ENCODE data around the gene NYAP1. TPM values are rescaled to one million over a fixed set of nuclear protein-coding genes. Genes with fewer than 3 reads are reported as not detected.

Gene NYAP1
- total RNA-seq, 1 donor from 2014 or later: 1.2 TPM

GRCh38 chr7:100465702-100466311 lies 17.9 kb upstream of the NYAP1 start:
- Histone ChIP-seq H3K27ac (no peak overlapping the region), H3K27me3 (no peaks in the 10 kb centered on the region), H3F3A (ENCODE audit: low read depth) (no peaks in the 10 kb centered on the region), H3K4me2 (peak overlapping the region; percentile 75), H3K9me3 (ENCODE audit: low read depth) (no peaks in the 10 kb centered on the region), H3K4me3 (peak overlapping the region; percentile 25), H3K36me3 (no peaks in the 10 kb centered on the region), H4K20me1 (ENCODE audit: low read depth) (peaks cover 2% of the 10 kb centered on the region), H3K9ac (no peak overlapping the region), H2AFZ (replicated peaks) (peak overlapping the region; percentile 65), H3K79me2 (ENCODE audit: low read depth) (no peaks in the 10 kb centered on the region), H3K4me1 (peaks cover 5% of the 10 kb centered on the region)
- Mint-ChIP-seq H3K4me3 (no peak overlapping the region), H3K4me1 (peaks cover 16% of the 10 kb centered on the region), H3K9me3 (no peaks in the 10 kb centered on the region), H3K36me3 (no peaks in the 10 kb centered on the region), H3K27ac (no peak overlapping the region), H3K27me3 (ENCODE audit: insufficient read depth, low read depth) (peaks cover 3% of the 10 kb centered on the region)
- TF ChIP-seq EZH2 (IDR thresholded peaks at IDR 0.05): no peak
- TF ChIP-seq CTCF (IDR thresholded peaks at IDR 0.05): peak; percentile 67
- DNase-seq (ENCODE audit: low spot score): peak; percentile 81

DNA sequence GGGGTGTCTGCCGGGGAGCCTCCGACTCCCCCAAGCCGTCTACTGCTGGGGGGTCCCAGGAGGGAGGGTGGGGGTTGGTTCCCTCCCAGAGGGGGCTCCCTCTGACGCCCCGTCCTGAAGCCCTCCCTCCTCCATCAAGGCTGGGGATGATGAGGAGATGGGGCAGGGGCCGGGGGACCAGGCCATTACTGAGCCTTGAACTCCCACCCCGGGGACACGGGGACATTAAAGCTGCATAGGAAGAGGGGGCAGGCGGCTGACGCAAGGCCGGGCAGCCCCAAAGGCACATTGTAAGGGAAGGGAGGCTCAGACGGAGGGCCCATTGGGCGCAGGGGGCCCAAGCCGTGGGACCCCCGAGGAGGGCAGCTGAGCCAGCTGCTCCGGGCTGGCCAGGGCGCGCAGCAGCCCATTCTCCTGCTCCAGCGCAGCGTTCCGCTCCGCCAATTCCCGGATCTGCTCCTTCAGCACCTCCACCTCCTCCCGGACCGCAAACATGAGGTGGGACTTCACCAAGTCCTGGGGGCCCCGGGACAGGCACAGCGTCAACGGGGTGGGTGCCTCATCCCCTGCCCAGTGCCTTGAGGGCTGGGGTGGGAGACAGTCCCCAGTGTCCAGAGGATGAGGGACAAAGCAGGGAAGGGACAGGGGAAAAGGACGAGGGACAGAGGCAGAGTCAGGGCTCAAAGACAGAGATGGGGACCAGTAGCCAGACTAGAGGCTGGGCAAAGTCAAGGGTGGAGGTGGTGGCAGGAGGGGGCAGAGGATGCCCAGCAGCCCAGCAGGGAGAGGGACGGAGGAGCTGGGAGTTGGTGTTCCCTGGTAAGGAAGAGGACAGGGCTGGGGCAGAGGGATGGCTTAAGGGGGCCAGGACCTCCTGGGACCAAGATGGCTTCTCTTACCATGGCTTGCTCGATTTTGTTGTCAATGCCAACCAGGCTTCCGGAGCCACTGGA lies 16.8 kb upstream of the NYAP1 start:
- no peak overlapping the region for H3K27ac ChIP-seq
- Mint-ChIP-seq H3K27ac (no peak overlapping the region), H3K4me3 (no peak overlapping the region)

DNA sequence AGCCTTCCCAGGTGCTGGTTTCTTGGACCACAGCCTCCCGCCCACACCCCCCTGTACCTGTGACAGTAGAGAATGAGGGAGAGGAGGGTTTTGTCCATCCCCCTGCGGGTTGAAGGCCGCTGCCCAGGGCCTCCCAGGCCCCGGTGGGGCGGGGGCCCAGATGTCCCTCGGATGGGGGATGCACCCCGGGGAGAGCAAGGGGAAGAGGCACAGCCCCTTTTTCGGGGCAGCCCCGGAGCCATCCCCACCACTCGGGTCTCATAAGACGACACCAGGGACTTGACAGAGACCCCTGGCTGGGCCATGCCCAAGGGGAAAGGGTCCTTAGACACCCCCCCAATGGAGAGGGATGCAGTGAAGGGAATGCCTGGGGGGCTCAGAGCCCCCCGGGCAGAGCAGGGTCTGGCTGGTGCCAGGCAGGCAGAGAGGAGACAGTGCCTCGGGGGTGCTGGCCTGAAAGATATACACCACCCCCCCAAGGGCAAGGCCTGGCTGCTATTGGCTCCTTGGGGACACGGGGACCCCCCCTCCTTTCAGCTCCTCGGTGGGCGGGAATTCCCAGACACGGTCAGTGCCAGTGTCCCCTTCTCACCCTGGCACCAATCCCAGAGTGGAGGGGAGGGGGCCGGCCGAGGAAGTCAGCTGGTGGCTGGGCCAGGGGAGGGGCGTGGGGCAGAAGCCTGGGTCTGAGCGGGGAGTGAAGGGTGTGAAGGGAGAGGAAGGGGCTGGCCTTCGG lies 15.9 kb upstream of the NYAP1 start:
- H3K27ac Mint-ChIP-seq: no peak overlapping the region
- H3K4me3 ChIP-seq: no peak overlapping the region
- H3K27me3 ChIP-seq: no peaks in the 10 kb centered on the region
- no peak overlapping the region for H3K27ac ChIP-seq
- H3K36me3 ChIP-seq: no peaks in the 10 kb centered on the region
- H3F3A ChIP-seq (ENCODE audit: low read depth): no peaks in the 10 kb centered on the region
- peaks cover 3% of the 10 kb centered on the region for H3K27me3 Mint-ChIP-seq (ENCODE audit: insufficient read depth, low read depth)
- H3K4me1 ChIP-seq: peaks cover 5% of the 10 kb centered on the region
- H3K36me3 Mint-ChIP-seq: no peaks in the 10 kb centered on the region
- peaks cover 2% of the 10 kb centered on the region for H4K20me1 ChIP-seq (ENCODE audit: low read depth)
- no peak overlapping the region for H3K4me3 Mint-ChIP-seq
- no peaks in the 10 kb centered on the region for H3K79me2 ChIP-seq (ENCODE audit: low read depth)
- no peaks in the 10 kb centered on the region for H3K9me3 ChIP-seq (ENCODE audit: low read depth)
- no peak overlapping the region for H2AFZ ChIP-seq (replicated peaks)
- H3K4me2 ChIP-seq: no peak overlapping the region
- no peak overlapping the region for H3K9ac ChIP-seq
- H3K9me3 Mint-ChIP-seq: no peaks in the 10 kb centered on the region
- no peak for DNase-seq (ENCODE audit: low spot score)
- H3K4me1 Mint-ChIP-seq: peaks cover 14% of the 10 kb centered on the region
- TF ChIP-seq EZH2 (IDR thresholded peaks at IDR 0.05) (no peak), EZH2phosphoT487 (IDR thresholded peaks at IDR 0.05) (no peak), CTCF (IDR thresholded peaks at IDR 0.05) (no peak)

More for the DNA sequence above, 16.8 kb upstream of the NYAP1 start:
- no peak for TF ChIP-seq EZH2phosphoT487 (IDR thresholded peaks at IDR 0.05)
- TF ChIP-seq CTCF (IDR thresholded peaks at IDR 0.05): no peak
- TF ChIP-seq EZH2 (IDR thresholded peaks at IDR 0.05): no peak
- H3K79me2 ChIP-seq (ENCODE audit: low read depth): no peaks in the 10 kb centered on the region
- no peaks in the 10 kb centered on the region for H3F3A ChIP-seq (ENCODE audit: low read depth)
- no peaks in the 10 kb centered on the region for H3K36me3 ChIP-seq
- H3K9ac ChIP-seq: no peak overlapping the region
- H3K4me2 ChIP-seq: no peak overlapping the region
- no peaks in the 10 kb centered on the region for H3K9me3 Mint-ChIP-seq
- DNase-seq (ENCODE audit: low spot score): no peak
- H2AFZ ChIP-seq (replicated peaks): no peak overlapping the region
- H3K36me3 Mint-ChIP-seq: no peaks in the 10 kb centered on the region
- no peaks in the 10 kb centered on the region for H3K9me3 ChIP-seq (ENCODE audit: low read depth)
- no peaks in the 10 kb centered on the region for H3K27me3 ChIP-seq
- H3K27me3 Mint-ChIP-seq (ENCODE audit: insufficient read depth, low read depth): peaks cover 3% of the 10 kb centered on the region
- H3K4me1 ChIP-seq: peaks cover 5% of the 10 kb centered on the region
- H3K4me1 Mint-ChIP-seq: peaks cover 15% of the 10 kb centered on the region
- peaks cover 2% of the 10 kb centered on the region for H4K20me1 ChIP-seq (ENCODE audit: low read depth)
- H3K4me3 ChIP-seq: no peak overlapping the region
